Neural progenitor cell (in vitro differentiated cells): ENCODE results near the gene GDF15. TPM values are rescaled to one million over a fixed set of nuclear protein-coding genes. Genes with fewer than 3 reads are reported as not detected.

ENCODE experiments used
- DNase-seq: peaks from one replicate; pipeline ENCODE4 v3.0.0-alpha.2; 2016; ENCODE audit warnings: low spot score
- H2AFZ ChIP-seq: fragments of 200-600 bp; sonication (generic); replicated peaks from 2 replicates; pipeline ENCODE4 v1.6.1; 2016; ENCODE audit warnings: antibody characterized with exemption
- H3F3A ChIP-seq: fragments of 200-600 bp; sonication (generic); 2 replicates; pipeline ENCODE4 v1.6.1; 2016; ENCODE audit warnings: antibody characterized with exemption, low read depth
- H3K27ac ChIP-seq: fragments of 200-600 bp; sonication (generic); 2 replicates; pipeline ENCODE4 v1.5.1; 2016; ENCODE audit warnings: mild to moderate bottlenecking
- H3K27me3 ChIP-seq: fragments of 200-600 bp; sonication (generic); 2 replicates; pipeline ENCODE4 v1.6.1; 2016; ENCODE audit warnings: mild to moderate bottlenecking, moderate library complexity
- H3K36me3 ChIP-seq: fragments of 200-600 bp; sonication (generic); 2 replicates; pipeline ENCODE4 v1.5.1; 2016
- H3K4me1 ChIP-seq: fragments of 200-600 bp; sonication (generic); 2 replicates; pipeline ENCODE4 v1.6.1; 2016; ENCODE audit warnings: mixed run types
- H3K4me2 ChIP-seq: fragments of 200-600 bp; sonication (generic); 2 replicates; pipeline ENCODE4 v1.6.1; 2016
- H3K4me3 ChIP-seq: fragments of 200-600 bp; sonication (generic); 2 replicates; pipeline ENCODE4 v1.5.1; 2016
- H3K79me2 ChIP-seq: fragments of 200-600 bp; sonication (generic); 2 replicates; pipeline ENCODE4 v1.6.1; 2016; ENCODE audit warnings: low read depth
- H3K9ac ChIP-seq: fragments of 200-600 bp; sonication (generic); 2 replicates; pipeline ENCODE4 v1.6.1; 2016
- H3K9me3 ChIP-seq: fragments of 200-600 bp; sonication (generic); 2 replicates; pipeline ENCODE4 v1.5.1; 2016; ENCODE audit warnings: low read depth
- H4K20me1 ChIP-seq: fragments of 200-600 bp; sonication (generic); 2 replicates; pipeline ENCODE4 v1.6.1; 2016; ENCODE audit warnings: low read depth
- H3K27ac Mint-ChIP-seq: 3 replicates; pipeline ENCODE4 v1.8.0; 2021; ENCODE audit warnings: mixed read lengths
- H3K27me3 Mint-ChIP-seq: 2 replicates; pipeline ENCODE4 v1.8.0; 2022; ENCODE audit warnings: low read depth, mild to moderate bottlenecking, inconsistent platforms, moderate library complexity, mixed read lengths; ENCODE audit not compliant: insufficient read depth
- H3K36me3 Mint-ChIP-seq: 3 replicates; pipeline ENCODE4 v1.8.0; 2021; ENCODE audit warnings: mixed read lengths
- H3K4me1 Mint-ChIP-seq: 3 replicates; pipeline ENCODE4 v1.8.0; 2021; ENCODE audit warnings: mixed read lengths
- H3K4me3 Mint-ChIP-seq: 3 replicates; pipeline ENCODE4 v1.8.0; 2021; ENCODE audit warnings: mild to moderate bottlenecking, moderate library complexity, mixed read lengths
- H3K9me3 Mint-ChIP-seq: 3 replicates; pipeline ENCODE4 v1.8.0; 2020; ENCODE audit warnings: mixed read lengths
- EZH2 ChIP-seq: fragments of 200-600 bp; sonication (generic); IDR thresholded peaks from 2 replicates; pipeline ENCODE4 v1.6.1; 2017; ENCODE audit warnings: antibody characterized with exemption, mild to moderate bottlenecking, moderate library complexity
- EZH2phosphoT487 ChIP-seq: fragments of 200-600 bp; sonication (generic); IDR thresholded peaks from 2 replicates; pipeline ENCODE4 v1.6.1; 2017; ENCODE audit warnings: antibody characterized with exemption
- total RNA-seq: library from RNA; depleted of rRNA; stranded (reverse); fragments of >200 nt; gene quantifications from 2 replicates; pipeline ENCODE4 v1.2.3, GENCODE V29; 2015; ENCODE audit warnings: low replicate concordance
- TF ChIP-seq, protein P1 (sequence below): fragments of 200-600 bp; sonication (generic); IDR thresholded peaks from 2 replicates; pipeline ENCODE4 v1.5.1; 2017; ENCODE audit warnings: antibody characterized with exemption, mild to moderate bottlenecking

GDF15 gene
- total RNA-seq, 1 donor from 2014 or later = 0.19 TPM

DNA sequence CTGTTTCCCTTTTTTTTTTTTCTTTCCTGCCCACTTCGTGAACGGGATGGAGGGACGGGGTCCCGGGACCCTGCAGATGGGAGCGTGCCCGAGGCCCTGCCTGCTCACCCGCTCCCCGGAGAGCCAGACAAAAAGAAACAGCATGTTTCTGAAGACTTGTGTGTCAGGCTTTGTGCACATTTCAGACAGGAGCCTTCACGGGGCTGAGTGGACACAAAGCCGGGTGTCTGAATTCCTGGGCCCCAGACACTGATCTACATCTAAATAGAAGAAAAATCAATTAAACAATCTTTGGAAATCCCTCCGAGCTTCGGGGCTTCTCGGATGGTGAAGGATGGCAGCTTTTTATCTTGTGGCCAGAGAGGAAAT is 41.4 kb upstream of the GDF15 start:
- peaks cover 18% of the 10 kb centered on the region for H4K20me1 ChIP-seq
- peaks cover 19% of the 10 kb centered on the region for H3K27me3 ChIP-seq
- peaks cover 59% of the 10 kb centered on the region for H3F3A ChIP-seq
- H3K27ac ChIP-seq = no peak overlapping the region
- DNase-seq = peak; percentile 76
- peaks cover 48% of the 10 kb centered on the region for H3K4me1 Mint-ChIP-seq
- H3K9me3 Mint-ChIP-seq = no peaks in the 10 kb centered on the region
- peaks cover 15% of the 10 kb centered on the region for H3K27me3 Mint-ChIP-seq
- peak overlapping the region; percentile 66 for H3K4me2 ChIP-seq
- H3K36me3 Mint-ChIP-seq = no peaks in the 10 kb centered on the region
- peaks cover 24% of the 10 kb centered on the region for H3K4me1 ChIP-seq
- TF ChIP-seq EZH2 = no peak
- no peak for TF ChIP-seq EZH2phosphoT487
- TF ChIP-seq, protein P1, sequence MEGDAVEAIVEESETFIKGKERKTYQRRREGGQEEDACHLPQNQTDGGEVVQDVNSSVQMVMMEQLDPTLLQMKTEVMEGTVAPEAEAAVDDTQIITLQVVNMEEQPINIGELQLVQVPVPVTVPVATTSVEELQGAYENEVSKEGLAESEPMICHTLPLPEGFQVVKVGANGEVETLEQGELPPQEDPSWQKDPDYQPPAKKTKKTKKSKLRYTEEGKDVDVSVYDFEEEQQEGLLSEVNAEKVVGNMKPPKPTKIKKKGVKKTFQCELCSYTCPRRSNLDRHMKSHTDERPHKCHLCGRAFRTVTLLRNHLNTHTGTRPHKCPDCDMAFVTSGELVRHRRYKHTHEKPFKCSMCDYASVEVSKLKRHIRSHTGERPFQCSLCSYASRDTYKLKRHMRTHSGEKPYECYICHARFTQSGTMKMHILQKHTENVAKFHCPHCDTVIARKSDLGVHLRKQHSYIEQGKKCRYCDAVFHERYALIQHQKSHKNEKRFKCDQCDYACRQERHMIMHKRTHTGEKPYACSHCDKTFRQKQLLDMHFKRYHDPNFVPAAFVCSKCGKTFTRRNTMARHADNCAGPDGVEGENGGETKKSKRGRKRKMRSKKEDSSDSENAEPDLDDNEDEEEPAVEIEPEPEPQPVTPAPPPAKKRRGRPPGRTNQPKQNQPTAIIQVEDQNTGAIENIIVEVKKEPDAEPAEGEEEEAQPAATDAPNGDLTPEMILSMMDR = no peak
- H3K79me2 ChIP-seq = no peaks in the 10 kb centered on the region
- no peaks in the 10 kb centered on the region for H3K9me3 ChIP-seq
- H3K27ac Mint-ChIP-seq = peak overlapping the region; percentile 86
- no peak overlapping the region for H3K4me3 ChIP-seq
- H3K36me3 ChIP-seq = no peaks in the 10 kb centered on the region
- peak overlapping the region; percentile 78 for H3K4me3 Mint-ChIP-seq
- H3K9ac ChIP-seq = no peak overlapping the region
- no peak overlapping the region for H2AFZ ChIP-seq

DNA sequence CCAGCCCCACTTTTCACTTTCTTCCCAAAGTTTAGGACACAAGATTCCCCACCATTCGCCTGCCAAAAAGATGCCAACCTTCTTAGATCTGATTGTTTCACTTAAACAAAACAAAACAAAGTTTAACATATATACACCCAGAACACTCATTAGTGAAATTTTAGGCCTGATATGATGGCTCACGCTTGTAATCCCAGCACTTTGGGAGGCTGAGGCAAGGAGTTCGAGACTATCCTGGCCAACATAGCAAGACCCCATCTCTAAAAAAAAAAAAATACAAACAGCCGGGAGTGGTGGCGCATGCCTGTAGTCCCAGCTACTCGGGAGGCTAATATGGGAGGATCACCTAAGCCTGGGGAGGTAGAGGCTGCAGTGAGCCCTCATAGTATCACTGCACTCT is 40.7 kb upstream of the GDF15 start:
- TF ChIP-seq, protein P1 = no peak
- TF ChIP-seq EZH2 = no peak
- no peak for TF ChIP-seq EZH2phosphoT487
- Histone ChIP-seq H3K9ac (no peak overlapping the region), H3K4me1 (peaks cover 24% of the 10 kb centered on the region), H4K20me1 (peaks cover 18% of the 10 kb centered on the region), H3K4me2 (peak overlapping the region; percentile 66), H3K4me3 (no peak overlapping the region), H3K79me2 (no peaks in the 10 kb centered on the region), H2AFZ (no peak overlapping the region), H3K27me3 (peaks cover 19% of the 10 kb centered on the region), H3K36me3 (no peaks in the 10 kb centered on the region), H3K27ac (no peak overlapping the region), H3K9me3 (no peaks in the 10 kb centered on the region), H3F3A (peaks cover 52% of the 10 kb centered on the region)
- no peaks in the 10 kb centered on the region for H3K9me3 Mint-ChIP-seq
- no peak for DNase-seq
- H3K36me3 Mint-ChIP-seq = no peaks in the 10 kb centered on the region
- peaks cover 12% of the 10 kb centered on the region for H3K27me3 Mint-ChIP-seq
- peak overlapping the region; percentile 78 for H3K4me3 Mint-ChIP-seq
- H3K4me1 Mint-ChIP-seq = peaks cover 46% of the 10 kb centered on the region
- H3K27ac Mint-ChIP-seq = peak overlapping the region; percentile 86

DNA sequence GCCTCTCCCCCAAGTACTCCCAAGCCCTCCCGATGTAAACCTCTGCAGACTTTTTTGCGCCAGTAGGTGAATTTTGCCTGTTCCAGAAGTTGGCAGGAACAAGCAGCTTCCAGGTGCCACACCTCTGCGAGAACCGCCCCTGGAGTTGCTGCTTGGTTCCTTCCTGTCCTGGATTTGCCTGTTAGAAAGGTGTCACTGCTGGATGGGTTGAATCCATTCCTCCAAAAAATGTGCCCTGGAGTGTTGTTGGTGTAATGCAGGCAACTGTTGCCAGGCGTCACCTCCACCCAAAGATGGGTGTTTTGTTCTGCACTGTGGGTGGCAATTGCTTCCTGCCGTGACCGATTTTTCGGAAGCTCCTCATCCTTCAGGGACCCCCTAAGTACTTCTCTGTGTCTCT is 39.9 kb upstream of the GDF15 start:
- Histone ChIP-seq H3K9me3 (no peaks in the 10 kb centered on the region), H3K79me2 (no peaks in the 10 kb centered on the region), H3K4me2 (peak overlapping the region; percentile 27), H3K27me3 (peaks cover 15% of the 10 kb centered on the region), H3F3A (peaks cover 47% of the 10 kb centered on the region), H2AFZ (no peak overlapping the region), H4K20me1 (peaks cover 18% of the 10 kb centered on the region), H3K4me1 (peaks cover 24% of the 10 kb centered on the region), H3K36me3 (no peaks in the 10 kb centered on the region), H3K27ac (no peak overlapping the region), H3K9ac (no peak overlapping the region), H3K4me3 (no peak overlapping the region)
- Mint-ChIP-seq H3K4me1 (peaks cover 46% of the 10 kb centered on the region), H3K27ac (peak overlapping the region; percentile 68), H3K4me3 (peak overlapping the region; percentile 0), H3K9me3 (no peaks in the 10 kb centered on the region), H3K27me3 (peaks cover 12% of the 10 kb centered on the region), H3K36me3 (no peaks in the 10 kb centered on the region)
- no peak for DNase-seq
- TF ChIP-seq EZH2 = no peak
- TF ChIP-seq, protein P1 = no peak
- no peak for TF ChIP-seq EZH2phosphoT487
